Liver (tissue), 9 donors: ENCODE data around the gene LYPD4. TPM values are rescaled to one million over a fixed set of nuclear protein-coding genes. Genes with fewer than 3 reads are reported as not detected.

ENCODE experiments used
- DNase-seq: peaks from one replicate; pipeline ENCODE4 v3.0.0-alpha.2; 2017; ENCODE audit warnings: low spot score
- H3K27ac ChIP-seq, 2 donors: one replicate each; pipeline ENCODE4 v1.7.0; 2013; ENCODE audit warnings: inconsistent platforms in 2 of 2, low read length in 2 of 2, control low read depth in 1 of 2, low read depth in 1 of 2, mild to moderate bottlenecking in 1 of 2
- H3K27me3 ChIP-seq, 4 donors: one replicate each; pipeline versions ENCODE4 v1.6.1 to v1.7.0; 2013; ENCODE audit warnings: low read length in 3 of 4, inconsistent platforms in 1 of 4, mild to moderate bottlenecking in 1 of 4, moderate library complexity in 1 of 4; ENCODE audit not compliant: control insufficient read depth in 4 of 4, insufficient read depth in 4 of 4
- H3K36me3 ChIP-seq, 4 donors: one replicate each; pipeline versions ENCODE4 v1.6.1 to v1.7.0; 2013; ENCODE audit warnings: low read length in 3 of 4, mild to moderate bottlenecking in 3 of 4, low read depth in 1 of 4, moderate library complexity in 1 of 4; ENCODE audit not compliant: control insufficient read depth in 4 of 4, insufficient read depth in 3 of 4
- H3K4me1 ChIP-seq, 4 donors: one replicate each; pipeline versions ENCODE4 v1.6.1 to v1.7.0; 2013; ENCODE audit warnings: low read length in 3 of 4, mild to moderate bottlenecking in 3 of 4, moderate library complexity in 1 of 4; ENCODE audit not compliant: control insufficient read depth in 4 of 4, insufficient read depth in 4 of 4
- H3K4me3 ChIP-seq, 3 donors: one replicate each; pipeline versions ENCODE4 v1.6.1 to v1.7.0; 2013; ENCODE audit warnings: low read length in 3 of 3, control low read depth in 1 of 3, low read depth in 1 of 3, mild to moderate bottlenecking in 1 of 3
- H3K9ac ChIP-seq, 2 donors: one replicate each; pipeline ENCODE4 v1.7.0; 2013; ENCODE audit warnings: low read length in 2 of 2, mild to moderate bottlenecking in 2 of 2, moderate library complexity in 2 of 2, control low read depth in 1 of 2, low read depth in 1 of 2
- H3K9me3 ChIP-seq, 4 donors: one replicate each; pipeline versions ENCODE4 v1.6.1 to v1.7.0; 2013; ENCODE audit warnings: low read length in 3 of 4; ENCODE audit not compliant: control insufficient read depth in 4 of 4
- CTCF ChIP-seq: fragments of 150-350 bp; IDR thresholded peaks from 2 replicates; pipeline ENCODE4 v1.5.1; 2017; ENCODE audit warnings: improper control_type of control experiment, low read depth, low read length; ENCODE audit not compliant: missing input control
- EGR1 ChIP-seq, 2 donors: IDR thresholded peaks; 2 replicates each; pipeline ENCODE4 v1.6.1; 2016 to 2018; ENCODE audit warnings: antibody characterized with exemption in 2 of 2, low read depth in 2 of 2
- FOXA1 ChIP-seq: IDR thresholded peaks from 2 replicates; pipeline ENCODE4 v1.6.1; 2016; ENCODE audit warnings: antibody characterized with exemption
- FOXA2 ChIP-seq: IDR thresholded peaks from 2 replicates; pipeline ENCODE4 v1.6.1; 2016; ENCODE audit warnings: antibody characterized with exemption
- GABPA ChIP-seq, 2 donors: IDR thresholded peaks in 1 of 2; conservative IDR thresholded peaks in 1 of 2; 2 replicates each; pipeline ENCODE4 v1.6.1; 2016; ENCODE audit warnings: antibody characterized with exemption in 2 of 2, mild to moderate bottlenecking in 1 of 2, moderate library complexity in 1 of 2
- HNF4A ChIP-seq, 2 donors: conservative IDR thresholded peaks; 2 replicates each; pipeline ENCODE4 v1.6.1; 2016; ENCODE audit warnings: antibody characterized with exemption in 2 of 2, mild to moderate bottlenecking in 2 of 2
- JUND ChIP-seq, 2 donors: IDR thresholded peaks; 2 replicates each; pipeline ENCODE4 v1.6.1; 2016; ENCODE audit warnings: antibody characterized with exemption in 2 of 2
- MAX ChIP-seq: IDR thresholded peaks from 2 replicates; pipeline ENCODE4 v1.6.1; 2016; ENCODE audit warnings: antibody characterized with exemption
- NR2F2 ChIP-seq: IDR thresholded peaks from 2 replicates; pipeline ENCODE4 v1.6.1; 2016; ENCODE audit warnings: antibody characterized with exemption
- RAD21 ChIP-seq, 2 donors: IDR thresholded peaks; 2 replicates each; pipeline ENCODE4 v1.6.1; 2016; ENCODE audit warnings: antibody characterized with exemption in 2 of 2, mild to moderate bottlenecking in 2 of 2
- REST ChIP-seq: IDR thresholded peaks from 2 replicates; pipeline ENCODE4 v1.6.1; 2016; ENCODE audit warnings: antibody characterized with exemption, mild to moderate bottlenecking
- SP1 ChIP-seq: IDR thresholded peaks from 2 replicates; pipeline ENCODE4 v1.6.1; 2018; ENCODE audit warnings: antibody characterized with exemption, mild to moderate bottlenecking
- TAF1 ChIP-seq: conservative IDR thresholded peaks from 2 replicates; pipeline ENCODE4 v1.6.1; 2016; ENCODE audit warnings: antibody characterized with exemption, mild to moderate bottlenecking
- YY1 ChIP-seq: IDR thresholded peaks from 2 replicates; pipeline ENCODE4 v1.6.1; 2016; ENCODE audit warnings: antibody characterized with exemption, mild to moderate bottlenecking
- ZBTB33 ChIP-seq: IDR thresholded peaks from 2 replicates; pipeline ENCODE4 v1.6.1; 2016; ENCODE audit warnings: antibody characterized with exemption
- WGBS: extraction: QIAGEN DNeasy Blood & Tissue Kit; methylation state at CpG from one replicate; pipeline ENCODE4 v1.1.7; 2013; 5-methylcytosine and 5-hydroxymethylcytosine counted together
- polyA plus RNA-seq, 2 donors: library from polyadenylated mRNA; stranded (reverse) in 1 of 2; unstranded in 1 of 2; fragments of 200-250 nt in 1 of 2; fragments of >200 nt in 1 of 2; fragmentation: Nextera tagmentation in 1 of 2; extraction: Ambion mirVana in 1 of 2; gene quantifications; one replicate each; pipeline versions ENCODE4 v1.2.1 to v1.2.3, GENCODE V29; 2013 to 2015
- total RNA-seq, 2 donors: library from RNA; depleted of rRNA; stranded (reverse); fragments of >200 nt; gene quantifications; one replicate each; pipeline ENCODE4 v1.2.3, GENCODE V29; 2014
- donor health status: healthy.
- donor health status: healthy.
- donor health status: healthy.
- donor health status: healthy.
- donor health status: healthy.

The LYPD4 gene
- total and polyA plus RNA-seq, 4 donors, result not detected

GRCh38 chr19:41793414-41793727 is 51.1 kb downstream of the LYPD4 start:
- DNase-seq, result no peak
- Histone ChIP-seq H3K9ac (no peak overlapping the region), H3K36me3 (no peaks in the 10 kb centered on the region), H3K27ac (no peak overlapping the region), H3K9me3 (no peaks in the 10 kb centered on the region), H3K4me1 (no peaks in the 10 kb centered on the region), H3K4me3 (no peak overlapping the region), H3K27me3 (peaks cover 0 to 9% (median 0%) of the 10 kb centered on the region in 4 donors)
- TF ChIP-seq FOXA1 (no peak), MAX (no peak), EGR1 (IDR thresholded peaks at IDR 0.05; ENCODE audit: low read depth in 2 of 2) (no peak), CTCF (no peak), SP1 (no peak), YY1 (no peak), FOXA2 (no peak), RAD21 (IDR thresholded peaks at IDR 0.05) (no peak), ZBTB33 (no peak), NR2F2 (no peak), JUND (IDR thresholded peaks at IDR 0.05) (no peak), GABPA (IDR thresholded peaks at IDR 0.05 in 1 of 2, conservative IDR thresholded peaks at IDR 0.05 in 1 of 2) (no peak), REST (no peak), TAF1 (no peak)
- 0% methylated on average over 1 of the region's 1 CpG for WGBS

- H3K27ac ChIP-seq, result no peak overlapping the region
- no peaks in the 10 kb centered on the region for H3K4me1 ChIP-seq
- 23% methylated on average over 22 of the region's 22 CpGs for WGBS
- H3K9ac ChIP-seq, result no peak overlapping the region
- no peaks in the 10 kb centered on the region for H3K36me3 ChIP-seq
- no peak overlapping the region for H3K4me3 ChIP-seq
- DNase-seq, result no peak
- peaks cover 0 to 9% (median 0%) of the 10 kb centered on the region in 4 donors for H3K27me3 ChIP-seq
- H3K9me3 ChIP-seq, result no peaks in the 10 kb centered on the region
- no peak for TF ChIP-seq GABPA (IDR thresholded peaks at IDR 0.05 in 1 of 2, conservative IDR thresholded peaks at IDR 0.05 in 1 of 2)
- TF ChIP-seq ZBTB33, result no peak
- no peak for TF ChIP-seq JUND (IDR thresholded peaks at IDR 0.05)
- TF ChIP-seq MAX, result no peak
- TF ChIP-seq HNF4A (conservative IDR thresholded peaks at IDR 0.05), result no peak
- no peak for TF ChIP-seq REST
These were observed 51.7 kb downstream of the LYPD4 start for GRCh38 chr19:41792513-41793413.
